Measurements from ENCODE around the gene WWOX. TPM values are rescaled to one million over a fixed set of nuclear protein-coding genes. Genes with fewer than 3 reads are reported as not detected.

Gene WWOX
- total RNA-seq, 4 donors from 2014 or later: 135 to 209 (median 159) TPM

DNA sequence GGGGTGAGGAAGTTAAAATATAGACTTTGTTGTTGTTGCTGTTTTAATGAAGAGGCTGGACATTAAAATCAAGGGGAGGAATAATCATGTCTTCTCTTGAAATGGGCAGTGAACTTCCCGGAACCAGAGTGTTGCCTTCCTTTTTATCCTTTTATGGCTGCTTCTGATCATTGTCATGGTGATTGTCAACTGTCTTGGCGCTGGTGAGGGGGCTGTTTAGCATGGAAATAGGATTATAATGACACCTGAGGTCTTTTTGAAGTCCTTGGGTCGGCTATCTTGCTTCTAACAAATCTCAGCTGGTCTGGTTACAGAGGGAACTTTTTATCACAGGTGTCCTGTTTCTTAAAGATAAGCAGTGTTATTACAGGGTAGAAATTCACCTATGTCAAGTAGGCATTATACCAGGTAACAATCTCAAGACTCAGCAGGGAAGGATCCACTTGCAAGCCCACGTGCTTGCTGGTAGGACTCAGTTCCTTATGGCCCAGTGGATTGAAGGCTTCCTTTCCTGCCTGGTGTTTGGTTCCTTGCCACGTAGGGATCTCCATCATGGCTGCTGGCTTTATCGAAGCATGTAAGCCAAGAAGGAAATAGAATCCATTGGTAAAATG is 349.3 kb downstream of the WWOX start:
- no peak for DNase-seq
- no peak for TF ChIP-seq POLR2A (IDR thresholded peaks at IDR 0.05)
- TF ChIP-seq, protein P1, sequence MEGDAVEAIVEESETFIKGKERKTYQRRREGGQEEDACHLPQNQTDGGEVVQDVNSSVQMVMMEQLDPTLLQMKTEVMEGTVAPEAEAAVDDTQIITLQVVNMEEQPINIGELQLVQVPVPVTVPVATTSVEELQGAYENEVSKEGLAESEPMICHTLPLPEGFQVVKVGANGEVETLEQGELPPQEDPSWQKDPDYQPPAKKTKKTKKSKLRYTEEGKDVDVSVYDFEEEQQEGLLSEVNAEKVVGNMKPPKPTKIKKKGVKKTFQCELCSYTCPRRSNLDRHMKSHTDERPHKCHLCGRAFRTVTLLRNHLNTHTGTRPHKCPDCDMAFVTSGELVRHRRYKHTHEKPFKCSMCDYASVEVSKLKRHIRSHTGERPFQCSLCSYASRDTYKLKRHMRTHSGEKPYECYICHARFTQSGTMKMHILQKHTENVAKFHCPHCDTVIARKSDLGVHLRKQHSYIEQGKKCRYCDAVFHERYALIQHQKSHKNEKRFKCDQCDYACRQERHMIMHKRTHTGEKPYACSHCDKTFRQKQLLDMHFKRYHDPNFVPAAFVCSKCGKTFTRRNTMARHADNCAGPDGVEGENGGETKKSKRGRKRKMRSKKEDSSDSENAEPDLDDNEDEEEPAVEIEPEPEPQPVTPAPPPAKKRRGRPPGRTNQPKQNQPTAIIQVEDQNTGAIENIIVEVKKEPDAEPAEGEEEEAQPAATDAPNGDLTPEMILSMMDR (IDR thresholded peaks at IDR 0.05): no peak
- H3K27ac ChIP-seq: no peak overlapping the region
- WGBS, 2 donors: 92 to 97% methylated on average over 6 of the region's 6 CpGs
- intact Hi-C loops (cut with DNase I): no loop called here
- H3K4me1 ChIP-seq: peaks cover 10 to 25% of the 10 kb centered on the region in 2 donors
- H3K4me3 ChIP-seq (replicated peaks in 1 of 3): no peak overlapping the region
- no peaks in the 10 kb centered on the region for H3K9me3 ChIP-seq
- H3K36me3 ChIP-seq: no peaks in the 10 kb centered on the region
- no peaks in the 10 kb centered on the region for H3K27me3 ChIP-seq

DNA sequence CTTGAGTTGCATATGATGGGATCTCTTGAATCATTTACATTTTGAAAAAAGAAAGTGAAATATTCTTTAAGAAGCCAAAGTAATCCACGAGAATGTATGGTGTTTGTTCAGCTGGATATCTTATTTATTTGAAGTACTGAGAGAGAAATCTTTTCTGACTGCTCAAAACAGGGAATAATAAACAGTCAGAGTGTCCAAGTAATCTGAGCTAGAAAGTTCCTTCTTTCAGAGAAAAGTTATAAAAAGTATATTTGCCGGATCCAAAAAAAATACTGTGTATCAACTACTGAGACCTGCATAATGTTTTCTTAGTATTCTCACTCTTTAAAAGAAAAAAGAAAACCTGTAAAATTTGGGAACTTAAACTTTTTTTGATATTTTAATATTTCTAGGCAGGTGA is 350.8 kb downstream of the WWOX start:
- Histone ChIP-seq H3K9me3 (no peaks in the 10 kb centered on the region), H3K36me3 (no peaks in the 10 kb centered on the region), H3K27ac (no peak overlapping the region), H3K27me3 (no peaks in the 10 kb centered on the region), H3K4me3 (replicated peaks in 1 of 3) (no peak overlapping the region), H3K4me1 (peaks cover 4 to 18% of the 10 kb centered on the region in 2 donors)
- WGBS, 2 donors: 31 to 52% methylated on average over 2 of the region's 2 CpGs
- no peak for TF ChIP-seq POLR2A (IDR thresholded peaks at IDR 0.05)
- no peak for DNase-seq
- intact Hi-C loops (cut with DNase I): no loop called here

DNA sequence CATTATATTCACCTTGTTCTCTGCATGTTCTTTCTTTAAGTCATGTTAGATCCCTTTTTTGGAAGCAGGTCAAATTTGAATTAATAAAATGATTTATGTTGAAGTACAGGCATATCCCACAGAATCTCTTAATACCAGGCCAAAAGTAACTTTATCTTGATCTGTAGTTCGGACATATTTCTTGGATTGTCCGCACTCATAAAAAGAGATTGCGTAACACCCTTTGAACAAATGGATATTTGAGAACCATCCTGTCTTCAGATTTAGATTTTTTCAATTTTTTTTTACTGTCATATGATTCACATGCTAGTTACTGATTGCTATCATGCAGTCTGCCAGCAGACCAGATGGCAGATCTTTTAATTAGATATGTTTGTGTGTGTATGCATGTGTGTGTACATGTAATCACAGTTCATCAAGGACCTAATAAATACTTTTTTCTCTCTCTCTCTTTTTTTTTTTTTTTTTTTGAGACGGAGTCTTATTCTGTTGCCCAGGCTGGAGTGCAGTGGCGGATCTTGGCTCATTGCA is 352.6 kb downstream of the WWOX start:
- no peak for DNase-seq
- intact Hi-C loops (cut with DNase I): no loop called here
- Histone ChIP-seq H3K27me3 (no peaks in the 10 kb centered on the region), H3K4me1 (peaks cover under 1 to 22% of the 10 kb centered on the region in 2 donors), H3K27ac (no peak overlapping the region), H3K4me3 (replicated peaks in 1 of 3) (no peak overlapping the region), H3K36me3 (no peaks in the 10 kb centered on the region), H3K9me3 (no peaks in the 10 kb centered on the region)
- TF ChIP-seq, protein P1 (IDR thresholded peaks at IDR 0.05): no peak
- TF ChIP-seq POLR2A (IDR thresholded peaks at IDR 0.05): no peak
- 89 to 96% methylated on average over 5 of the region's 5 CpGs for WGBS, 2 donors

DNA sequence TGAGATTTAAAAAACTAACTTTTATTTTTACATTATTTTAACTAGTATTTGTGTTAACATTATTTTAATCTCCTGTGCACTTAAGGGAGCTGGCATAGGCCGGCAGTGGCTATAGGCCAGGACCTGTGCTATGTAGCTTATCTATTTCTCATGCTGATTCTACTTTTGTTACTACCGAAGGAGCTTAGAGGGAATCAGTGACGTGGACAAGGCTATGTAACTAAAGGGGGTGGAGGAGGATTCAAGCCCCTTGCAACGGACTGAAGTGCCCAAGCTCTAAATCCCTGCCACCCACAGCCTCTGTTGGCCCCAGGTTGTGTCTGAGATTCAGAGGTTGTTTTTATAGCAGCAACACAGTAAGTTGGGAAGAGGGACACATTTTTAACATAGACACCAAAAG is 356.4 kb downstream of the WWOX start:
- Histone ChIP-seq H3K27ac (no peak overlapping the region), H3K36me3 (no peaks in the 10 kb centered on the region), H3K27me3 (no peaks in the 10 kb centered on the region), H3K9me3 (no peaks in the 10 kb centered on the region), H3K4me3 (replicated peaks in 1 of 3) (no peak overlapping the region), H3K4me1 (peaks cover 4 to 19% of the 10 kb centered on the region in 2 donors)
- WGBS, 2 donors: 44 to 57% methylated on average over 4 of the region's 4 CpGs
- intact Hi-C loops (cut with DNase I): no loop called here
- TF ChIP-seq POLR2A (IDR thresholded peaks at IDR 0.05): no peak
- TF ChIP-seq, protein P1 (IDR thresholded peaks at IDR 0.05): no peak
- DNase-seq: no peak

DNA sequence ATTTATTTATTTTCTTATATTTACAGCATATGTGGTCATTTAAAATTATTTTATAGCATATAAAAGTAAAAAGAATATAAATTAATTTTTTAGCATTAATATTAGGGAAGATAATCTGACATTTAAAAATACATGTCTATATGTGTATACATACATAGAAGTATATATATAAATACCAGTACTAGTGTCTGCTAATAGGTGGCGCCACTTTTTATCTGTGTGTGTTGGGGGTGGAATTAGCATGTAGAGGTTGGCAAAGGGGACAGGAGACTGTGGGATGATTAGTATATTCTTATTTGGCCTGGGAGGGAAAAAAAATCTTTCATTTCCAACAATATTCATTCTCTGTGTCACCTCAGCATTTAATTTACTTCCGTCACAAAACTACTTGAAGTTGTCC is 359.1 kb downstream of the WWOX start:
- 94 to 98% methylated on average over 2 of the region's 2 CpGs for WGBS, 2 donors
- TF ChIP-seq, protein P1 (IDR thresholded peaks at IDR 0.05): no peak
- TF ChIP-seq POLR2A (IDR thresholded peaks at IDR 0.05): no peak
- Histone ChIP-seq H3K27me3 (no peaks in the 10 kb centered on the region), H3K4me3 (replicated peaks in 1 of 3) (no peak overlapping the region), H3K36me3 (no peaks in the 10 kb centered on the region), H3K4me1 (peaks cover 15 to 40% of the 10 kb centered on the region in 2 donors), H3K27ac (no peak overlapping the region), H3K9me3 (no peaks in the 10 kb centered on the region)
- no peak for DNase-seq
- intact Hi-C loops (cut with DNase I): no loop called here

Data from thyroid gland (tissue), 4 donors.